A549 (cell line): Measurements from ENCODE around the gene MYO18B. TPM values are rescaled to one million over a fixed set of nuclear protein-coding genes. Genes with fewer than 3 reads are reported as not detected.

Source experiments
- ATAC-seq, 2 experiments: fragments of 200-7000 bp in 1 of 2; fragments of >200 bp in 1 of 2; cut with Nextera tagmentation in 1 of 2; cut with Tn5 transposase in 1 of 2; 3 replicates each; pipeline versions ENCODE4 v1.8.0 to v1.9.1; 2018 to 2020; ENCODE audit warnings: mild to moderate bottlenecking in 1 of 2, moderate library complexity in 1 of 2
- CTCF ChIA-PET: fragments of 300-600 bp; sonication (Branson Sonifier 250); formaldehyde crosslinking; extraction: SDS; loops from one replicate; lab custom pipeline; 2021; ENCODE audit warnings: antibody characterized with exemption, inconsistent platforms; lab: Yijun Ruan, JAX
- POLR2A ChIA-PET: fragments of 350-600 bp; formaldehyde crosslinking; extraction: SDS; loops from one replicate; lab custom pipeline; 2021; ENCODE audit warnings: antibody characterized with exemption, inconsistent platforms; lab: Yijun Ruan, JAX
- DNase-seq, 2 experiments: peaks; one replicate each; pipeline versions ENCODE4 v3.0.0 to v3.0.0-alpha.2; 2011 to 2016; ENCODE audit warnings: low read depth in 1 of 2, low spot score in 1 of 2
- FAIRE-seq: peaks from 2 replicates; lab custom pipeline; 2011; peaks lifted over from hg19 to GRCh38; lab: Jason Lieb, UNC
- H3K27ac ChIP-seq, 2 experiments: fragments of >200 bp; sonication (Bioruptor Twin); formaldehyde crosslinking; 3 replicates each; pipeline ENCODE4 v1.5.1; 2016 to 2017
- H3K4me1 ChIP-seq: fragments of >200 bp; sonication (Bioruptor Twin); formaldehyde crosslinking; 3 replicates; pipeline ENCODE4 v1.6.1; 2016
- H3K4me2 ChIP-seq: fragments of >200 bp; sonication (Bioruptor Twin); formaldehyde crosslinking; 3 replicates; pipeline ENCODE4 v1.6.1; 2016
- H3K4me3 ChIP-seq: fragments of >200 bp; sonication (Bioruptor Twin); formaldehyde crosslinking; 3 replicates; pipeline ENCODE4 v1.5.1; 2016
- H3K9me3 ChIP-seq: fragments of >200 bp; sonication (Bioruptor Twin); formaldehyde crosslinking; 3 replicates; pipeline ENCODE4 v1.6.1; 2016
- BHLHE40 ChIP-seq: IDR thresholded peaks from 2 replicates; pipeline ENCODE4 v1.6.1; 2012; ENCODE audit warnings: low read depth, low read length, inconsistent platforms
- CBX8 ChIP-seq: fragments of 200-600 bp; sonication (generic); IDR thresholded peaks from 2 replicates; pipeline ENCODE4 v1.6.1; 2016
- CHD2 ChIP-seq: fragments of 150-350 bp; IDR thresholded peaks from 2 replicates; pipeline ENCODE4 v1.6.1; 2014; ENCODE audit warnings: low read length; ENCODE audit not compliant: partially characterized antibody
- EHF ChIP-seq: fragments of 250-450 bp; sonication (Bioruptor Pico); IDR thresholded peaks from 2 replicates; pipeline ENCODE4 v1.5.0; 2020; ENCODE audit warnings: mild to moderate bottlenecking
- EHMT2 ChIP-seq: fragments of 200-600 bp; sonication (generic); IDR thresholded peaks from 2 replicates; pipeline ENCODE4 v1.6.1; 2016; ENCODE audit warnings: antibody characterized with exemption, low read depth, mild to moderate bottlenecking, moderate library complexity
- FOSB ChIP-seq: fragments of 250-450 bp; sonication (Bioruptor Pico); IDR thresholded peaks from 2 replicates; pipeline ENCODE4 v1.5.0; 2020; ENCODE audit warnings: mild to moderate bottlenecking, moderate library complexity
- HMGXB4 ChIP-seq: fragments of 250-450 bp; sonication (Bioruptor Pico); IDR thresholded peaks from 2 replicates; pipeline ENCODE4 v1.5.0; 2021; ENCODE audit warnings: mild to moderate bottlenecking, moderate library complexity, borderline replicate concordance
- HOXA7 ChIP-seq: fragments of 250-450 bp; sonication (Bioruptor Pico); IDR thresholded peaks from 2 replicates; pipeline ENCODE4 v1.5.0; 2020; ENCODE audit warnings: mild to moderate bottlenecking, moderate library complexity
- HOXB13 ChIP-seq: fragments of 250-450 bp; sonication (Bioruptor Pico); IDR thresholded peaks from 2 replicates; pipeline ENCODE4 v1.5.0; 2020; ENCODE audit warnings: low read depth, mild to moderate bottlenecking, moderate library complexity
- HOXB5 ChIP-seq: fragments of 250-450 bp; sonication (Bioruptor Pico); IDR thresholded peaks from 2 replicates; pipeline ENCODE4 v1.5.0; 2020; ENCODE audit warnings: mild to moderate bottlenecking, moderate library complexity
- KDM1A ChIP-seq: fragments of 200-600 bp; sonication (generic); IDR thresholded peaks from 2 replicates; pipeline ENCODE4 v1.6.1; 2016; ENCODE audit warnings: low read depth, mild to moderate bottlenecking
- MAX ChIP-seq: IDR thresholded peaks from 2 replicates; pipeline ENCODE4 v1.6.1; 2012
- NFE2L2 ChIP-seq: fragments of 150-350 bp; conservative IDR thresholded peaks from 2 replicates; pipeline ENCODE4 v1.6.1; 2014; ENCODE audit warnings: low read length
- PHF8 ChIP-seq: fragments of 200-600 bp; sonication (generic); IDR thresholded peaks from 2 replicates; pipeline ENCODE4 v1.6.1; 2016; ENCODE audit warnings: low read depth, mild to moderate bottlenecking, antibody characterized with exemption, moderate library complexity, borderline replicate concordance
- POLR2AphosphoS2 ChIP-seq: conservative IDR thresholded peaks from 2 replicates; pipeline ENCODE4 v1.6.1; 2012; ENCODE audit warnings: low read length, improper control_type of control experiment, inconsistent platforms
- RAD21 ChIP-seq, 2 experiments: fragments of >200 bp in 1 of 2; sonication (Bioruptor Twin) in 1 of 2; formaldehyde crosslinking in 1 of 2; IDR thresholded peaks in 1 of 2; conservative IDR thresholded peaks in 1 of 2; 2 replicates in 1 of 2; 3 replicates in 1 of 2; pipeline ENCODE4 v1.6.1; 2012 to 2018; ENCODE audit warnings: inconsistent platforms in 1 of 2
- RARB ChIP-seq: fragments of 250-450 bp; sonication (Bioruptor Pico); IDR thresholded peaks from 2 replicates; pipeline ENCODE4 v1.8.0; 2021; ENCODE audit warnings: mild to moderate bottlenecking, moderate library complexity
- SMC3 ChIP-seq: fragments of >200 bp; sonication (Bioruptor Twin); formaldehyde crosslinking; IDR thresholded peaks from 3 replicates; pipeline ENCODE4 v1.6.1; 2018; ENCODE audit warnings: inconsistent platforms
- ZFP36 ChIP-seq: fragments of 450-650 bp; IDR thresholded peaks from 2 replicates; pipeline ENCODE4 v1.6.1; 2014; ENCODE audit warnings: borderline replicate concordance; ENCODE audit not compliant: partially characterized antibody
- WGBS: methylation state at CpG from one replicate; pipeline ENCODE4 v1.1.6; 2017; ENCODE audit errors: missing lambda C conversion rate; 5-methylcytosine and 5-hydroxymethylcytosine counted together
- polyA plus RNA-seq, 4 experiments: library from polyadenylated mRNA; depleted of rRNA in 3 of 4; stranded (reverse); fragments of >200 nt; fragmentation: RNase III in 1 of 4; extraction: RNeasy Plus Mini Kit Qiagen cat#74134 plus additional on column Dnase treatment in 1 of 4; gene quantifications; 2 replicates in 3 of 4; 3 replicates in 1 of 4; pipeline ENCODE4 v1.2.3, GENCODE V29; 2011 to 2017

The MYO18B gene
- polyA plus RNA-seq, 2 of the 4 experiments (the other 2 are of a cell fraction) = 0.01 TPM

- no peak for TF ChIP-seq ZFP36
- TF ChIP-seq, all 56 proteins: peak for 0
Measured at GRCh38 chr22:25882360-25882759, 140.4 kb downstream of the MYO18B start (continued).

GRCh38 chr22:25883482-25884033 is 141.6 kb downstream of the MYO18B start:
- TF ChIP-seq CHD2 = no peak
- no peak for TF ChIP-seq HOXB13 (CRISPR knock-in tag)
- no peak for TF ChIP-seq HOXA7 (CRISPR knock-in tag)
- TF ChIP-seq MAX = no peak
- no peak for TF ChIP-seq BHLHE40
- TF ChIP-seq, all 56 proteins: peak for 0
- WGBS = 4% methylated on average over 5 of the region's 5 CpGs
- Histone ChIP-seq H3K4me2 (no peak overlapping the region), H3K4me1 (no peaks in the 10 kb centered on the region), H3K9me3 (no peaks in the 10 kb centered on the region), H3K27ac (no peak overlapping the region), H3K4me3 (no peak overlapping the region)
- CTCF ChIA-PET = no interaction called here
- POLR2A ChIA-PET = no interaction called here
- DNase-seq = no peak
- FAIRE-seq = no peak
- ATAC-seq = no peak

- CTCF ChIA-PET = no interaction called here
- 3% methylated on average over 4 of the region's 4 CpGs for WGBS
- no peak for FAIRE-seq
- no peak for DNase-seq
- no peak for ATAC-seq
- Histone ChIP-seq H3K27ac (no peak overlapping the region), H3K4me2 (no peak overlapping the region), H3K4me3 (no peak overlapping the region), H3K9me3 (no peaks in the 10 kb centered on the region), H3K4me1 (no peaks in the 10 kb centered on the region)
- no peak for TF ChIP-seq HOXA7 (CRISPR knock-in tag)
- no peak for TF ChIP-seq PHF8
- no peak for TF ChIP-seq CBX8
- no peak for TF ChIP-seq HMGXB4 (CRISPR knock-in tag)
- no peak for TF ChIP-seq EHF (CRISPR knock-in tag)
- TF ChIP-seq HOXB13 (CRISPR knock-in tag) = no peak
- no peak for TF ChIP-seq KDM1A
- no peak for TF ChIP-seq CHD2
- no peak for TF ChIP-seq RAD21 (conservative IDR thresholded peaks at IDR 0.05 in 1 of 2, IDR thresholded peaks at IDR 0.05 in 1 of 2)
- POLR2A ChIA-PET = no interaction called here
Measured at GRCh38 chr22:25884121-25884520, 142.1 kb downstream of the MYO18B start.

GRCh38 chr22:25888399-25889054 is 146.5 kb downstream of the MYO18B start:
- ChIA-PET CTCF (no interaction called here), POLR2A (no interaction called here)
- FAIRE-seq = no peak
- no peaks in the 10 kb centered on the region for H3K4me1 ChIP-seq
- no peak for ATAC-seq
- H3K4me3 ChIP-seq = no peak overlapping the region
- no peak overlapping the region for H3K27ac ChIP-seq
- no peak for DNase-seq
- H3K9me3 ChIP-seq = no peaks in the 10 kb centered on the region
- TF ChIP-seq EHMT2 (no peak), PHF8 (no peak), FOSB (CRISPR knock-in tag) (no peak), HOXB5 (no peak), RARB (CRISPR knock-in tag) (no peak), NFE2L2 (no peak), POLR2AphosphoS2 (no peak), SMC3 (no peak), CBX8 (no peak)
- TF ChIP-seq, all 56 proteins: peak for 0
- 13% methylated on average over 5 of the region's 5 CpGs for WGBS
- H3K4me2 ChIP-seq = no peak overlapping the region
